ENCODE data around the gene OGFR. TPM values are rescaled to one million over a fixed set of nuclear protein-coding genes. Genes with fewer than 3 reads are reported as not detected.
A peak's percentile ranks its signal among the peaks of the same experiment; 100 is the strongest.

OGFR gene
- total and polyA plus RNA-seq, 2 experiments from 2014 or later: 9.6 to 50.6 TPM

DNA sequence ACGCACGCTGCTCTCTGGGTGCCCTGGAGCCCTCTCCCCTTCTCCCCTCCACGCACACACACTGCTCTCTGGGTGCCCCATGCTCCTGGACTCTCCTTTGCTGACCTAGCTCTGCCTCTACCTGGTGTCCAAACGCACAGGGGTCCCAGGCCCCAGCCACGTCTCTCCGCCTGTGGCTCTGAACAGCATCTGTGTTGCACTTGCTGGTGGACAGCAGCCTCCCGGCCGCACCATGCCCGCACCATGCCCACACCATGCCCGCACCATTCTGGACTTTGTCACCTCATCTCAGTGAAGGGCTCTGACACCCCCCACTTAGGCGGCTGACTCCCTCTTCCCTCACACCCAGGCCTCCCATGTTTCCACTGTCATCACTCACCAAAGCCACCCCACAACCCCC lies 35.2 kb downstream of the OGFR start:
- Histone ChIP-seq H3K9me2 (ENCODE audit: insufficient read depth) (no peaks in the 10 kb centered on the region), H3K36me3 (ENCODE audit: insufficient read depth) (0 out of 2 replicates have a peak, but pooled peaks cover 7% of the 10 kb centered on the region), H3K79me2 (replicated peaks; ENCODE audit: insufficient read depth) (no peaks in the 10 kb centered on the region), H3K27me3 (ENCODE audit: insufficient read depth) (no peaks in the 10 kb centered on the region), H3K4me2 (no peak overlapping the region), H3K27ac (ENCODE audit: low read depth) (no peak overlapping the region), H3K4me1 (ENCODE audit: insufficient read depth) (0 out of 2 replicates have a peak, but pooled peaks cover 4% of the 10 kb centered on the region), H3F3A (replicated peaks; ENCODE audit: low read depth) (0 out of 2 replicates have a peak, but pooled peaks cover 7% of the 10 kb centered on the region), H4K20me1 (replicated peaks; ENCODE audit: insufficient read depth) (no peaks in the 10 kb centered on the region), H2AFZ (no peak overlapping the region), H3K4me3 (no peak overlapping the region)
- Mint-ChIP-seq H3K9me3 (no peaks in the 10 kb centered on the region; the same call in 2 of the 3 replicates), H3K36me3 (ENCODE audit: low read depth) (peaks cover 38% of the 10 kb centered on the region), H3K4me3 (peak overlapping the region; percentile 18; the same call in 1 of the 3 replicates), H3K27ac (no peak overlapping the region), H3K27me3 (ENCODE audit: insufficient read depth, low read depth, poor library complexity) (peaks cover 17% of the 10 kb centered on the region), H3K4me1 (peaks cover 29% of the 10 kb centered on the region)
- no peak for DNase-seq (ENCODE audit: low spot score)
- no peak for ATAC-seq
- TF ChIP-seq ZNF331 (CRISPR knock-in tag; IDR thresholded peaks at IDR 0.05; ENCODE audit: low read depth) (no peak), JUNB (IDR thresholded peaks at IDR 0.05; ENCODE audit: unreplicated experiment) (no peak), POLR2AphosphoS5 (IDR thresholded peaks at IDR 0.05; ENCODE audit: low read depth) (no peak), EZH2phosphoT487 (IDR thresholded peaks at IDR 0.05; ENCODE audit: unreplicated experiment) (no peak), STAT1 (IDR thresholded peaks at IDR 0.05; ENCODE audit: unreplicated experiment) (no peak), EZH2 (IDR thresholded peaks at IDR 0.05; ENCODE audit: low read depth, unreplicated experiment) (no peak), NANOG (IDR thresholded peaks at IDR 0.05; ENCODE audit: borderline replicate concordance) (no peak), ZNF114 (CRISPR knock-in tag; IDR thresholded peaks at IDR 0.05) (no peak)
- TF ChIP-seq, protein P1, sequence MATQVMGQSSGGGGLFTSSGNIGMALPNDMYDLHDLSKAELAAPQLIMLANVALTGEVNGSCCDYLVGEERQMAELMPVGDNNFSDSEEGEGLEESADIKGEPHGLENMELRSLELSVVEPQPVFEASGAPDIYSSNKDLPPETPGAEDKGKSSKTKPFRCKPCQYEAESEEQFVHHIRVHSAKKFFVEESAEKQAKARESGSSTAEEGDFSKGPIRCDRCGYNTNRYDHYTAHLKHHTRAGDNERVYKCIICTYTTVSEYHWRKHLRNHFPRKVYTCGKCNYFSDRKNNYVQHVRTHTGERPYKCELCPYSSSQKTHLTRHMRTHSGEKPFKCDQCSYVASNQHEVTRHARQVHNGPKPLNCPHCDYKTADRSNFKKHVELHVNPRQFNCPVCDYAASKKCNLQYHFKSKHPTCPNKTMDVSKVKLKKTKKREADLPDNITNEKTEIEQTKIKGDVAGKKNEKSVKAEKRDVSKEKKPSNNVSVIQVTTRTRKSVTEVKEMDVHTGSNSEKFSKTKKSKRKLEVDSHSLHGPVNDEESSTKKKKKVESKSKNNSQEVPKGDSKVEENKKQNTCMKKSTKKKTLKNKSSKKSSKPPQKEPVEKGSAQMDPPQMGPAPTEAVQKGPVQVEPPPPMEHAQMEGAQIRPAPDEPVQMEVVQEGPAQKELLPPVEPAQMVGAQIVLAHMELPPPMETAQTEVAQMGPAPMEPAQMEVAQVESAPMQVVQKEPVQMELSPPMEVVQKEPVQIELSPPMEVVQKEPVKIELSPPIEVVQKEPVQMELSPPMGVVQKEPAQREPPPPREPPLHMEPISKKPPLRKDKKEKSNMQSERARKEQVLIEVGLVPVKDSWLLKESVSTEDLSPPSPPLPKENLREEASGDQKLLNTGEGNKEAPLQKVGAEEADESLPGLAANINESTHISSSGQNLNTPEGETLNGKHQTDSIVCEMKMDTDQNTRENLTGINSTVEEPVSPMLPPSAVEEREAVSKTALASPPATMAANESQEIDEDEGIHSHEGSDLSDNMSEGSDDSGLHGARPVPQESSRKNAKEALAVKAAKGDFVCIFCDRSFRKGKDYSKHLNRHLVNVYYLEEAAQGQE (IDR thresholded peaks at IDR 0.05; ENCODE audit: unreplicated experiment): no peak
- TF ChIP-seq, protein P2, sequence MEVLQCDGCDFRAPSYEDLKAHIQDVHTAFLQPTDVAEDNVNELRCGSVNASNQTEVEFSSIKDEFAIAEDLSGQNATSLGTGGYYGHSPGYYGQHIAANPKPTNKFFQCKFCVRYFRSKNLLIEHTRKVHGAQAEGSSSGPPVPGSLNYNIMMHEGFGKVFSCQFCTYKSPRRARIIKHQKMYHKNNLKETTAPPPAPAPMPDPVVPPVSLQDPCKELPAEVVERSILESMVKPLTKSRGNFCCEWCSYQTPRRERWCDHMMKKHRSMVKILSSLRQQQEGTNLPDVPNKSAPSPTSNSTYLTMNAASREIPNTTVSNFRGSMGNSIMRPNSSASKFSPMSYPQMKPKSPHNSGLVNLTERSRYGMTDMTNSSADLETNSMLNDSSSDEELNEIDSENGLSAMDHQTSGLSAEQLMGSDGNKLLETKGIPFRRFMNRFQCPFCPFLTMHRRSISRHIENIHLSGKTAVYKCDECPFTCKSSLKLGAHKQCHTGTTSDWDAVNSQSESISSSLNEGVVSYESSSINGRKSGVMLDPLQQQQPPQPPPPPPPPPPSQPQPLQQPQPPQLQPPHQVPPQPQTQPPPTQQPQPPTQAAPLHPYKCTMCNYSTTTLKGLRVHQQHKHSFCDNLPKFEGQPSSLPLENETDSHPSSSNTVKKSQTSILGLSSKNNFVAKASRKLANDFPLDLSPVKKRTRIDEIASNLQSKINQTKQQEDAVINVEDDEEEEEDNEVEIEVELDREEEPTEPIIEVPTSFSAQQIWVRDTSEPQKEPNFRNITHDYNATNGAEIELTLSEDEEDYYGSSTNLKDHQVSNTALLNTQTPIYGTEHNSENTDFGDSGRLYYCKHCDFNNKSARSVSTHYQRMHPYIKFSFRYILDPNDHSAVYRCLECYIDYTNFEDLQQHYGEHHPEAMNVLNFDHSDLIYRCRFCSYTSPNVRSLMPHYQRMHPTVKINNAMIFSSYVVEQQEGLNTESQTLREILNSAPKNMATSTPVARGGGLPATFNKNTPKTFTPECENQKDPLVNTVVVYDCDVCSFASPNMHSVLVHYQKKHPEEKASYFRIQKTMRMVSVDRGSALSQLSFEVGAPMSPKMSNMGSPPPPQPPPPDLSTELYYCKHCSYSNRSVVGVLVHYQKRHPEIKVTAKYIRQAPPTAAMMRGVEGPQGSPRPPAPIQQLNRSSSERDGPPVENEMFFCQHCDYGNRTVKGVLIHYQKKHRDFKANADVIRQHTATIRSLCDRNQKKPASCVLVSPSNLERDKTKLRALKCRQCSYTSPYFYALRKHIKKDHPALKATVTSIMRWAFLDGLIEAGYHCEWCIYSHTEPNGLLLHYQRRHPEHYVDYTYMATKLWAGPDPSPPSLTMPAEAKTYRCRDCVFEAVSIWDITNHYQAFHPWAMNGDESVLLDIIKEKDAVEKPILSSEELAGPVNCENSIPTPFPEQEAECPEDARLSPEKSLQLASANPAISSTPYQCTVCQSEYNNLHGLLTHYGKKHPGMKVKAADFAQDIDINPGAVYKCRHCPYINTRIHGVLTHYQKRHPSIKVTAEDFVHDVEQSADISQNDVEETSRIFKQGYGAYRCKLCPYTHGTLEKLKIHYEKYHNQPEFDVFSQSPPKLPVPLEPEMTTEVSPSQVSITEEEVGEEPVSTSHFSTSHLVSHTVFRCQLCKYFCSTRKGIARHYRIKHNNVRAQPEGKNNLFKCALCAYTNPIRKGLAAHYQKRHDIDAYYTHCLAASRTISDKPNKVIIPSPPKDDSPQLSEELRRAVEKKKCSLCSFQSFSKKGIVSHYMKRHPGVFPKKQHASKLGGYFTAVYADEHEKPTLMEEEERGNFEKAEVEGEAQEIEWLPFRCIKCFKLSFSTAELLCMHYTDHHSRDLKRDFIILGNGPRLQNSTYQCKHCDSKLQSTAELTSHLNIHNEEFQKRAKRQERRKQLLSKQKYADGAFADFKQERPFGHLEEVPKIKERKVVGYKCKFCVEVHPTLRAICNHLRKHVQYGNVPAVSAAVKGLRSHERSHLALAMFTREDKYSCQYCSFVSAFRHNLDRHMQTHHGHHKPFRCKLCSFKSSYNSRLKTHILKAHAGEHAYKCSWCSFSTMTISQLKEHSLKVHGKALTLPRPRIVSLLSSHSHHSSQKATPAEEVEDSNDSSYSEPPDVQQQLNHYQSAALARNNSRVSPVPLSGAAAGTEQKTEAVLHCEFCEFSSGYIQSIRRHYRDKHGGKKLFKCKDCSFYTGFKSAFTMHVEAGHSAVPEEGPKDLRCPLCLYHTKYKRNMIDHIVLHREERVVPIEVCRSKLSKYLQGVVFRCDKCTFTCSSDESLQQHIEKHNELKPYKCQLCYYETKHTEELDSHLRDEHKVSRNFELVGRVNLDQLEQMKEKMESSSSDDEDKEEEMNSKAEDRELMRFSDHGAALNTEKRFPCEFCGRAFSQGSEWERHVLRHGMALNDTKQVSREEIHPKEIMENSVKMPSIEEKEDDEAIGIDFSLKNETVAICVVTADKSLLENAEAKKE (CRISPR knock-in tag; IDR thresholded peaks at IDR 0.05): no peak

Data from GM23338 (cell line).